ENCODE measurements around the gene UCHL3.

The UCHL3 gene

GRCh38 chr13:75587679-75588078, 38.1 kb downstream of the UCHL3 start:
- H3K4me1 ChIP-seq (ENCODE audit: insufficient read depth, low read length, poor library complexity, severe bottlenecking): no peaks in the 10 kb centered on the region
- H3K9me3 ChIP-seq (ENCODE audit: insufficient read depth, low read depth, low read length): peaks cover 19% of the 10 kb centered on the region; the same call in 1 of the 2 replicates
- no peaks in the 10 kb centered on the region for H3K79me2 ChIP-seq (ENCODE audit: insufficient read depth, low read length)
- no peaks in the 10 kb centered on the region for H3F3A ChIP-seq (ENCODE audit: low read depth)
- TF ChIP-seq CTCF (conservative IDR thresholded peaks at IDR 0.05; ENCODE audit: low read length): no peak
- TF ChIP-seq EZH2phosphoT487 (IDR thresholded peaks at IDR 0.05; ENCODE audit: borderline replicate concordance): no peak
- H3K9ac ChIP-seq (ENCODE audit: low read depth, low read length, poor library complexity, severe bottlenecking): no peak overlapping the region
- no peak overlapping the region for H2AFZ ChIP-seq (ENCODE audit: low read length)
- no peak overlapping the region for H3K4me2 ChIP-seq (ENCODE audit: low read depth, low read length, poor library complexity, severe bottlenecking)
- H3K4me3 ChIP-seq (ENCODE audit: low read length, poor library complexity, severe bottlenecking): no peak overlapping the region
- no peaks in the 10 kb centered on the region for H4K20me1 ChIP-seq (ENCODE audit: insufficient read depth, low read length, poor library complexity, severe bottlenecking)
- H3K36me3 ChIP-seq (ENCODE audit: insufficient read depth, low read length): peaks cover 44% of the 10 kb centered on the region
- H3K27me3 ChIP-seq (ENCODE audit: insufficient read depth, low read length, poor library complexity, severe bottlenecking): no peaks in the 10 kb centered on the region
- no peaks in the 10 kb centered on the region for H3K9me2 ChIP-seq (replicated peaks; ENCODE audit: low read depth, low read length)

- Histone ChIP-seq H3K4me3 (ENCODE audit: low read length, poor library complexity, severe bottlenecking) (no peak overlapping the region), H2AFZ (ENCODE audit: low read length) (no peak overlapping the region), H3K9me3 (ENCODE audit: insufficient read depth, low read depth, low read length) (no peaks in the 10 kb centered on the region), H3K9me2 (replicated peaks; ENCODE audit: low read depth, low read length) (no peaks in the 10 kb centered on the region), H3K4me2 (ENCODE audit: low read depth, low read length, poor library complexity, severe bottlenecking) (no peak overlapping the region), H3K4me1 (ENCODE audit: insufficient read depth, low read length, poor library complexity, severe bottlenecking) (no peaks in the 10 kb centered on the region), H3K79me2 (ENCODE audit: insufficient read depth, low read length) (no peaks in the 10 kb centered on the region), H3K9ac (ENCODE audit: low read depth, low read length, poor library complexity, severe bottlenecking) (no peak overlapping the region), H3K36me3 (ENCODE audit: insufficient read depth, low read length) (peaks cover 32% of the 10 kb centered on the region; the same call in 1 of the 2 replicates), H3K27me3 (ENCODE audit: insufficient read depth, low read length, poor library complexity, severe bottlenecking) (no peaks in the 10 kb centered on the region), H3F3A (ENCODE audit: low read depth) (no peaks in the 10 kb centered on the region), H4K20me1 (ENCODE audit: insufficient read depth, low read length, poor library complexity, severe bottlenecking) (no peaks in the 10 kb centered on the region)
- TF ChIP-seq EZH2phosphoT487 (IDR thresholded peaks at IDR 0.05; ENCODE audit: borderline replicate concordance) (no peak), CTCF (conservative IDR thresholded peaks at IDR 0.05; ENCODE audit: low read length) (no peak)
Measured at GRCh38 chr13:75596657-75597182, 47.1 kb downstream of the UCHL3 start.

- H3K4me2 ChIP-seq (ENCODE audit: low read depth, low read length, poor library complexity, severe bottlenecking): no peak overlapping the region
- no peaks in the 10 kb centered on the region for H3K27me3 ChIP-seq (ENCODE audit: insufficient read depth, low read length, poor library complexity, severe bottlenecking)
- H3K79me2 ChIP-seq (ENCODE audit: insufficient read depth, low read length): no peaks in the 10 kb centered on the region
- H3K4me3 ChIP-seq (ENCODE audit: low read length, poor library complexity, severe bottlenecking): no peak overlapping the region
- no peaks in the 10 kb centered on the region for H3K9me3 ChIP-seq (ENCODE audit: insufficient read depth, low read depth, low read length)
- H3K4me1 ChIP-seq (ENCODE audit: insufficient read depth, low read length, poor library complexity, severe bottlenecking): no peaks in the 10 kb centered on the region
- TF ChIP-seq EZH2phosphoT487 (IDR thresholded peaks at IDR 0.05; ENCODE audit: borderline replicate concordance): no peak
- TF ChIP-seq CTCF (conservative IDR thresholded peaks at IDR 0.05; ENCODE audit: low read length): no peak
- H4K20me1 ChIP-seq (ENCODE audit: insufficient read depth, low read length, poor library complexity, severe bottlenecking): no peaks in the 10 kb centered on the region
- H3K9me2 ChIP-seq (replicated peaks; ENCODE audit: low read depth, low read length): no peaks in the 10 kb centered on the region
- H2AFZ ChIP-seq (ENCODE audit: low read length): no peak overlapping the region
- peaks cover 27% of the 10 kb centered on the region; the same call in 1 of the 2 replicates for H3K36me3 ChIP-seq (ENCODE audit: insufficient read depth, low read length)
- no peak overlapping the region for H3K9ac ChIP-seq (ENCODE audit: low read depth, low read length, poor library complexity, severe bottlenecking)
- no peaks in the 10 kb centered on the region for H3F3A ChIP-seq (ENCODE audit: low read depth)
Measured at GRCh38 chr13:75600371-75600770, 50.8 kb downstream of the UCHL3 start.

Data from Loucy (cell line).